Muscle layer of colon (tissue), 2 donors: ENCODE measurements around the gene TMEM213.
"Not testable (repeated sequence)": the region's sequence is repeated elsewhere in the genome, so short reads cannot be mapped to it uniquely, and the experiment has no call there.

ENCODE experiments used
- H3K27ac ChIP-seq: one replicate; pipeline ENCODE4 v1.7.0; 2013; ENCODE audit warnings: low read depth, mild to moderate bottlenecking, low read length, moderate library complexity
- H3K27me3 ChIP-seq, 2 donors: one replicate each; pipeline ENCODE4 v1.7.0; 2013; ENCODE audit warnings: low read length in 2 of 2, mild to moderate bottlenecking in 2 of 2; ENCODE audit not compliant: insufficient read depth in 2 of 2, control insufficient read depth in 1 of 2
- H3K36me3 ChIP-seq: one replicate; pipeline ENCODE4 v1.7.0; 2013; ENCODE audit warnings: mild to moderate bottlenecking, low read length; ENCODE audit not compliant: insufficient read depth
- H3K4me1 ChIP-seq: one replicate; pipeline ENCODE4 v1.7.0; 2013; ENCODE audit warnings: mild to moderate bottlenecking, low read length; ENCODE audit not compliant: insufficient read depth
- H3K4me3 ChIP-seq, 2 donors: one replicate each; pipeline ENCODE4 v1.7.0; 2013; ENCODE audit warnings: low read length in 2 of 2, low read depth in 1 of 2, mild to moderate bottlenecking in 1 of 2, moderate library complexity in 1 of 2
- H3K9ac ChIP-seq: one replicate; pipeline ENCODE4 v1.7.0; 2013; ENCODE audit warnings: low read length
- H3K9me3 ChIP-seq: one replicate; pipeline ENCODE4 v1.7.0; 2013; ENCODE audit warnings: mild to moderate bottlenecking, low read length
- donor health status: abdominal sarcoma.
- donor health status: Adenocarcinoma of cecum.

The TMEM213 gene

GRCh38 chr7:138799336-138800000 is 1.7 kb downstream of the TMEM213 start:
- Histone ChIP-seq H3K9ac (no peak overlapping the region), H3K36me3 (no peaks in the 10 kb centered on the region), H3K4me1 (no peaks in the 10 kb centered on the region), H3K9me3 (no peaks in the 10 kb centered on the region), H3K4me3 (no peak overlapping the region), H3K27ac (no peak overlapping the region), H3K27me3 (peaks cover 0 to 4% of the 10 kb centered on the region in 2 donors)

GRCh38 chr7:138801256-138801655 is 3.5 kb downstream of the TMEM213 start:
- Histone ChIP-seq H3K27ac (no peak overlapping the region), H3K4me3 (no peak overlapping the region), H3K4me1 (no peaks in the 10 kb centered on the region), H3K36me3 (no peaks in the 10 kb centered on the region), H3K9me3 (no peaks in the 10 kb centered on the region), H3K27me3 (peaks cover 0 to 4% of the 10 kb centered on the region in 2 donors), H3K9ac (no peak overlapping the region)

GRCh38 chr7:138802706-138803105 is 4.9 kb downstream of the TMEM213 start:
- H3K4me3 ChIP-seq = no peak overlapping the region
- H3K27me3 ChIP-seq = peaks cover 0 to 3% of the 10 kb centered on the region in 2 donors
- no peaks in the 10 kb centered on the region for H3K4me1 ChIP-seq
- no peak overlapping the region for H3K9ac ChIP-seq
- H3K9me3 ChIP-seq = no peaks in the 10 kb centered on the region
- no peaks in the 10 kb centered on the region for H3K36me3 ChIP-seq
- H3K27ac ChIP-seq = no peak overlapping the region

GRCh38 chr7:138804618-138805017 is 6.8 kb downstream of the TMEM213 start:
- no peaks in the 10 kb centered on the region for H3K27me3 ChIP-seq
- no peaks in the 10 kb centered on the region for H3K9me3 ChIP-seq
- H3K4me3 ChIP-seq = no peak overlapping the region
- no peaks in the 10 kb centered on the region for H3K36me3 ChIP-seq
- no peak overlapping the region for H3K9ac ChIP-seq
- H3K4me1 ChIP-seq = no peaks in the 10 kb centered on the region
- no peak overlapping the region for H3K27ac ChIP-seq

- Histone ChIP-seq H3K9ac (no peak overlapping the region), H3K27ac (no peak overlapping the region), H3K36me3 (no peaks in the 10 kb centered on the region), H3K4me3 (no peak overlapping the region), H3K27me3 (no peaks in the 10 kb centered on the region), H3K4me1 (no peaks in the 10 kb centered on the region), H3K9me3 (no peaks in the 10 kb centered on the region)
These were observed 11.6 kb downstream of the TMEM213 start for GRCh38 chr7:138809346-138809745.

GRCh38 chr7:138811327-138811726 is 13.5 kb downstream of the TMEM213 start:
- not testable (repeated sequence) for H3K27ac ChIP-seq, H3K4me3 ChIP-seq, H3K9me3 ChIP-seq, H3K9ac ChIP-seq, H3K4me1 ChIP-seq, H3K27me3 ChIP-seq, H3K36me3 ChIP-seq

GRCh38 chr7:138813945-138814344 is 16.2 kb downstream of the TMEM213 start:
- Histone ChIP-seq H3K4me1 (no peaks in the 10 kb centered on the region), H3K36me3 (no peaks in the 10 kb centered on the region), H3K27ac (no peak overlapping the region), H3K9ac (no peak overlapping the region), H3K4me3 (no peak overlapping the region), H3K9me3 (no peaks in the 10 kb centered on the region), H3K27me3 (no peaks in the 10 kb centered on the region)

- no peak overlapping the region for H3K27ac ChIP-seq
- no peak overlapping the region for H3K4me3 ChIP-seq
- no peak overlapping the region for H3K9ac ChIP-seq
These were observed 17.1 kb downstream of the TMEM213 start for GRCh38 chr7:138814816-138815332.

GRCh38 chr7:138816650-138817049 is 18.9 kb downstream of the TMEM213 start:
- no peaks in the 10 kb centered on the region for H3K9me3 ChIP-seq
- H3K4me1 ChIP-seq = no peaks in the 10 kb centered on the region
- no peak overlapping the region for H3K4me3 ChIP-seq

More at GRCh38 chr7:138814816-138815332, 17.1 kb downstream of the TMEM213 start:
- H3K4me1 ChIP-seq = no peaks in the 10 kb centered on the region
- no peaks in the 10 kb centered on the region for H3K36me3 ChIP-seq
- H3K9me3 ChIP-seq = no peaks in the 10 kb centered on the region
- H3K27me3 ChIP-seq = no peaks in the 10 kb centered on the region

GRCh38 chr7:138819625-138820024 is 21.8 kb downstream of the TMEM213 start:
- H3K4me3 ChIP-seq = no peak overlapping the region
- H3K9me3 ChIP-seq = no peaks in the 10 kb centered on the region
- no peaks in the 10 kb centered on the region for H3K36me3 ChIP-seq
- H3K4me1 ChIP-seq = no peaks in the 10 kb centered on the region
- H3K9ac ChIP-seq = no peak overlapping the region
- H3K27ac ChIP-seq = no peak overlapping the region
- H3K27me3 ChIP-seq = no peaks in the 10 kb centered on the region

More at GRCh38 chr7:138816650-138817049, 18.9 kb downstream of the TMEM213 start:
- no peaks in the 10 kb centered on the region for H3K36me3 ChIP-seq
- H3K27me3 ChIP-seq = no peaks in the 10 kb centered on the region
- H3K27ac ChIP-seq = no peak overlapping the region
- H3K9ac ChIP-seq = no peak overlapping the region

- Histone ChIP-seq H3K27ac (no peak overlapping the region), H3K4me1 (no peaks in the 10 kb centered on the region), H3K4me3 (no peak overlapping the region), H3K27me3 (no peaks in the 10 kb centered on the region), H3K9me3 (no peaks in the 10 kb centered on the region), H3K9ac (no peak overlapping the region), H3K36me3 (no peaks in the 10 kb centered on the region)
These were observed 24.1 kb downstream of the TMEM213 start for GRCh38 chr7:138821912-138822311.
